H1 (cell line): ENCODE results near the gene FOXL1. TPM values are rescaled to one million over a fixed set of nuclear protein-coding genes. Genes with fewer than 3 reads are reported as not detected.

Source experiments
- CTCF ChIA-PET: fragments of 300-600 bp; sonication (Branson Sonifier 250); formaldehyde crosslinking; loops from one replicate; lab custom pipeline; 2021; ENCODE audit not compliant: partially characterized antibody; lab: Charles Lee
- POLR2A ChIA-PET: fragments of 300-600 bp; sonication (Branson Sonifier 250); formaldehyde crosslinking; loops from one replicate; lab custom pipeline; 2021; ENCODE audit warnings: inconsistent platforms; ENCODE audit not compliant: partially characterized antibody; lab: Charles Lee
- DNase-seq, 2 experiments: peaks; one replicate each; pipeline versions ENCODE4 v3.0.0 to v3.0.0-alpha.2; 2010 to 2022; ENCODE audit warnings: low spot score in 2 of 2, low read depth in 1 of 2, mixed read lengths in 1 of 2
- FAIRE-seq: peaks from 2 replicates; lab custom pipeline; 2011; peaks lifted over from hg19 to GRCh38; lab: Jason Lieb, UNC
- H2AFZ ChIP-seq: 2 replicates; pipeline ENCODE4 v1.8.1; 2012; ENCODE audit warnings: low read length, inconsistent platforms
- H2AK5ac ChIP-seq: 2 replicates; pipeline ENCODE4 v1.6.1; 2013; ENCODE audit warnings: low read depth, low read length
- H2BK120ac ChIP-seq: replicated peaks from 2 replicates; pipeline ENCODE3; 2013; ENCODE audit warnings: low read depth, low read length, inconsistent platforms
- H2BK12ac ChIP-seq: 2 replicates; pipeline ENCODE4 v1.6.1; 2013; ENCODE audit warnings: low read depth, low read length
- H2BK15ac ChIP-seq: 2 replicates; pipeline ENCODE4 v1.6.1; 2013; ENCODE audit warnings: low read length
- H2BK20ac ChIP-seq: 2 replicates; pipeline ENCODE4 v1.6.1; 2013; ENCODE audit warnings: low read length
- H2BK5ac ChIP-seq: 2 replicates; pipeline ENCODE4 v1.6.1; 2013; ENCODE audit warnings: low read depth, low read length
- H3K14ac ChIP-seq: 2 replicates; pipeline ENCODE4 v1.6.1; 2013; ENCODE audit warnings: inconsistent platforms; ENCODE audit not compliant: insufficient read length
- H3K18ac ChIP-seq: 2 replicates; pipeline ENCODE4 v1.6.1; 2013; ENCODE audit warnings: low read length; ENCODE audit errors: extremely low read depth
- H3K23ac ChIP-seq: 2 replicates; pipeline ENCODE4 v1.6.1; 2013; ENCODE audit warnings: inconsistent platforms; ENCODE audit not compliant: insufficient read length
- H3K23me2 ChIP-seq: 2 replicates; pipeline ENCODE4 v1.6.1; 2013; ENCODE audit warnings: low read depth, low read length
- H3K27ac ChIP-seq: 2 replicates; pipeline ENCODE4 v1.6.1; 2011; ENCODE audit warnings: low read depth, low read length, inconsistent platforms
- H3K27me3 ChIP-seq, 4 experiments: replicated peaks in 1 of 4; 1 replicate in 1 of 4; 2 replicates in 3 of 4; pipeline versions ENCODE4 v1.6.1 to v1.8.1; 2011 to 2013; ENCODE audit warnings: low read length in 3 of 4, mild to moderate bottlenecking in 3 of 4, inconsistent platforms in 2 of 4, mixed read lengths in 2 of 4, moderate library complexity in 1 of 4; ENCODE audit not compliant: control insufficient read depth in 3 of 4, insufficient read depth in 3 of 4; ENCODE audit errors: extremely low read depth in 1 of 4
- H3K36me3 ChIP-seq, 4 experiments: 2 replicates each; pipeline versions ENCODE4 v1.6.1 to v1.8.1; 2011 to 2013; ENCODE audit warnings: mild to moderate bottlenecking in 4 of 4, low read length in 3 of 4, moderate library complexity in 2 of 4, control low read depth in 1 of 4, inconsistent platforms in 1 of 4; ENCODE audit not compliant: insufficient read depth in 4 of 4, control insufficient read depth in 2 of 4
- H3K4ac ChIP-seq: replicated peaks from 2 replicates; pipeline ENCODE3; 2013; ENCODE audit warnings: low read length, low read depth, mixed read lengths, inconsistent platforms; ENCODE audit not compliant: insufficient read length
- H3K4me1 ChIP-seq, 4 experiments: replicated peaks in 1 of 4; 1 replicate in 1 of 4; 2 replicates in 3 of 4; pipeline versions ENCODE4 v1.6.1 to v1.8.1; 2011 to 2013; ENCODE audit warnings: low read length in 3 of 4, inconsistent platforms in 2 of 4, mixed read lengths in 1 of 4; ENCODE audit not compliant: insufficient read depth in 4 of 4, control insufficient read depth in 3 of 4
- H3K4me2 ChIP-seq, 2 experiments: 2 replicates each; pipeline versions ENCODE4 v1.6.1 to v1.8.1; 2011 to 2013; ENCODE audit warnings: low read depth in 2 of 2, low read length in 2 of 2, control low read depth in 1 of 2, inconsistent platforms in 1 of 2, mild to moderate bottlenecking in 1 of 2; ENCODE audit not compliant: insufficient read depth in 1 of 2
- H3K4me3 ChIP-seq, 4 experiments: fragments of 200-600, 300-600 bp in 1 of 4; sonication (generic), shearing (Covaris generic), sonication (Bioruptor Twin) in 1 of 4; 2 replicates each; pipeline versions ENCODE4 v1.5.1 to v1.8.1; 2011 to 2016; ENCODE audit warnings: low read length in 4 of 4, low read depth in 3 of 4, control low read depth in 2 of 4, inconsistent platforms in 2 of 4, mild to moderate bottlenecking in 2 of 4, mixed read lengths in 1 of 4, moderate library complexity in 1 of 4; ENCODE audit not compliant: insufficient read depth in 2 of 4; ENCODE audit errors: extremely low read depth in 1 of 4
- H3K56ac ChIP-seq: replicated peaks from 2 replicates; pipeline ENCODE3; 2013; ENCODE audit warnings: low read depth, mild to moderate bottlenecking, mixed read lengths, low read length, inconsistent platforms; ENCODE audit not compliant: insufficient read length
- H3K79me1 ChIP-seq: 2 replicates; pipeline ENCODE4 v1.6.1; 2013; ENCODE audit warnings: low read depth, low read length, control low read depth
- H3K79me2 ChIP-seq, 2 experiments: 2 replicates each; pipeline versions ENCODE4 v1.6.1 to v1.8.1; 2012 to 2013; ENCODE audit warnings: low read length in 2 of 2, mild to moderate bottlenecking in 2 of 2, inconsistent platforms in 1 of 2; ENCODE audit not compliant: insufficient read depth in 2 of 2, control insufficient read depth in 1 of 2
- H3K9ac ChIP-seq, 4 experiments: replicated peaks in 1 of 4; 1 replicate in 1 of 4; 2 replicates in 3 of 4; pipeline versions ENCODE4 v1.6.1 to v1.8.1; 2011 to 2013; ENCODE audit warnings: low read depth in 3 of 4, low read length in 3 of 4, control low read depth in 2 of 4, mild to moderate bottlenecking in 2 of 4, moderate library complexity in 2 of 4, inconsistent platforms in 1 of 4; ENCODE audit errors: extremely low read depth in 1 of 4
- H3K9me3 ChIP-seq, 2 experiments: 2 replicates each; pipeline versions ENCODE4 v1.6.1 to v1.8.1; 2012 to 2013; ENCODE audit warnings: mild to moderate bottlenecking in 2 of 2, moderate library complexity in 2 of 2, control low read depth in 1 of 2, inconsistent platforms in 1 of 2, low read depth in 1 of 2, low read length in 1 of 2, mixed read lengths in 1 of 2; ENCODE audit not compliant: insufficient read depth in 2 of 2
- H4K20me1 ChIP-seq, 2 experiments: replicated peaks in 1 of 2; 2 replicates each; pipeline versions ENCODE3 to v1.8.1; 2011 to 2013; ENCODE audit warnings: inconsistent platforms in 2 of 2, low read length in 2 of 2, mild to moderate bottlenecking in 1 of 2; ENCODE audit not compliant: insufficient read depth in 2 of 2, control insufficient read depth in 1 of 2
- H4K5ac ChIP-seq: 2 replicates; pipeline ENCODE4 v1.6.1; 2013; ENCODE audit warnings: low read length, low read depth, mixed read lengths, inconsistent platforms; ENCODE audit not compliant: insufficient read length
- H4K8ac ChIP-seq: 2 replicates; pipeline ENCODE4 v1.8.0; 2013; ENCODE audit warnings: mild to moderate bottlenecking, moderate library complexity, low read length, inconsistent platforms; ENCODE audit not compliant: insufficient read depth; ENCODE audit errors: extremely low read depth
- H4K91ac ChIP-seq: replicated peaks from 2 replicates; pipeline ENCODE3; 2013; ENCODE audit warnings: low read length, mixed read lengths, inconsistent platforms; ENCODE audit not compliant: insufficient read length
- BCL11A ChIP-seq, 2 experiments: IDR thresholded peaks; one replicate each; pipeline ENCODE4 v1.6.1; 2011; ENCODE audit warnings: low read depth in 2 of 2, low read length in 2 of 2, mild to moderate bottlenecking in 2 of 2
- CREB1 ChIP-seq: IDR thresholded peaks from 2 replicates; pipeline ENCODE4 v1.6.1; 2012; ENCODE audit warnings: inconsistent platforms
- EZH2 ChIP-seq: fragments of 200-600 bp; sonication (generic); IDR thresholded peaks from 2 replicates; pipeline ENCODE4 v1.7.1; 2012; ENCODE audit warnings: low read depth, mild to moderate bottlenecking, moderate library complexity, low read length, inconsistent platforms; ENCODE audit not compliant: severe bottlenecking
- FOSL1 ChIP-seq: IDR thresholded peaks from 2 replicates; pipeline ENCODE4 v1.6.1; 2011; ENCODE audit warnings: mild to moderate bottlenecking, low read depth, low read length, moderate library complexity; ENCODE audit not compliant: insufficient read depth
- RNF2 ChIP-seq: fragments of 200-900, 300-1000 bp; sonication (generic); IDR thresholded peaks from 2 replicates; pipeline ENCODE4 v1.7.1; 2016; ENCODE audit warnings: borderline replicate concordance, low read depth, mild to moderate bottlenecking, antibody characterized with exemption, low read length; ENCODE audit not compliant: poor library complexity, severe bottlenecking; ENCODE audit errors: missing control alignments
- SIRT6 ChIP-seq: IDR thresholded peaks from one replicate; pipeline ENCODE4 v1.7.1; 2012; ENCODE audit warnings: low read length, inconsistent platforms
- TEAD4 ChIP-seq: IDR thresholded peaks from 2 replicates; pipeline ENCODE4 v1.6.1; 2012; ENCODE audit warnings: low read depth, low read length, inconsistent platforms, mixed read lengths
- WGBS, 2 experiments: shearing (Covaris generic) in 1 of 2; methylation state at CpG; one replicate each; pipeline versions ENCODE4 v1.1.6 to v1.1.7; 2013 to 2015; ENCODE audit warnings: low lambda C conversion rate in 2 of 2, mixed read lengths in 2 of 2, inconsistent platforms in 1 of 2, low coverage in 1 of 2, missing lambda C conversion rate in 1 of 2; ENCODE audit not compliant: insufficient replicate concordance in 2 of 2, insufficient coverage in 1 of 2, insufficient read length in 1 of 2; ENCODE audit errors: extremely low coverage in 1 of 2, missing lambda C conversion rate in 1 of 2; 5-methylcytosine and 5-hydroxymethylcytosine counted together
- polyA plus RNA-seq, 7 experiments: library from polyadenylated mRNA; depleted of rRNA in 3 of 7; stranded (reverse) in 5 of 7; unstranded in 2 of 7; fragments of >200 nt in 5 of 7; fragments of 200-250 nt in 2 of 7; gene quantifications; 1 replicate in 5 of 7; 2 replicates in 1 of 7; 4 replicates in 1 of 7; pipeline versions ENCODE4 v1.2.1 to v1.2.3, GENCODE V29; 2011 to 2013; ENCODE audit warnings: missing spikeins in 2 of 7, mixed read lengths in 2 of 7
- total RNA-seq: library from RNA; stranded (reverse); fragmentation: NEBNext Ultra II Directional; extraction: Animal tissue kit (Norgen Biotek cat#: 25700); gene quantifications from 2 replicates; pipeline ENCODE4 v1.2.1, GENCODE V29; 2021
- TF ChIP-seq, protein P1 (sequence below): IDR thresholded peaks from 2 replicates; pipeline ENCODE4 v1.6.1; 2012; ENCODE audit warnings: inconsistent platforms
- TF ChIP-seq, protein P2 (sequence below), 3 experiments: IDR thresholded peaks; 1 replicate in 2 of 3; 2 replicates in 1 of 3; pipeline versions ENCODE4 v1.5.1 to v1.6.1; 2011; ENCODE audit warnings: low read length in 3 of 3, mild to moderate bottlenecking in 3 of 3, inconsistent platforms in 2 of 3, low read depth in 1 of 3, moderate library complexity in 1 of 3; ENCODE audit not compliant: insufficient read depth in 1 of 3; ENCODE audit errors: control extremely low read depth in 1 of 3

Gene FOXL1
- total and polyA plus RNA-seq, 2 of the 8 experiments (the other 6 are each of a cell fraction or from before 2014, with no cell fraction given): 0.03 TPM; not detected in 1

- Histone ChIP-seq H3K36me3 (peaks cover 0 to 10% (median 0%) of the 10 kb centered on the region in 4 experiments; a peak in 1 of 8 replicates), H2BK15ac (no peak overlapping the region), H3K56ac (no peak overlapping the region), H2AK5ac (no peak overlapping the region), H2BK120ac (no peak overlapping the region), H4K91ac (no peak overlapping the region), H4K20me1 (peaks cover 9 to 17% of the 10 kb centered on the region in 2 experiments), H3K4ac (no peak overlapping the region), H2AFZ (no peak overlapping the region), H2BK20ac (no peak overlapping the region), H3K4me3 (peak overlapping the region; percentile 24 to 60 (median 33)), H4K5ac (no peak overlapping the region), H3K79me2 (no peaks in the 10 kb centered on the region), H3K18ac (peak overlapping the region; percentile 7; the same call in 1 of the 2 replicates), H3K4me2 (peak overlapping the region; percentile 56 to 67), H3K9me3 (no peaks in the 10 kb centered on the region; a peak in 1 of 4 replicates), H3K23ac (no peak overlapping the region), H2BK12ac (no peak overlapping the region), H4K8ac (no peak overlapping the region), H3K27me3 (peaks cover 71 to 91% (median 81%) of the 10 kb centered on the region in 4 experiments), H2BK5ac (no peak overlapping the region), H3K14ac (no peak overlapping the region), H3K23me2 (peaks cover 2% of the 10 kb centered on the region; the same call in 1 of the 2 replicates), H3K4me1 (peaks cover 9 to 28% (median 14%) of the 10 kb centered on the region in 4 experiments), H3K9ac (no peak overlapping the region), H3K79me1 (no peaks in the 10 kb centered on the region), H3K27ac (no peak overlapping the region)
- WGBS, 2 experiments: 1% methylated on average over 43 of the region's 88 CpGs; no CpG with 5 or more reads in 1 of the 2 experiments
- DNase-seq (peak in 1 of 2 experiments; percentile 77), FAIRE-seq (no peak)
- ChIA-PET POLR2A (no interaction called here), CTCF (interaction anchor here (1.4 kb wide), 1 partner anchor 492 kb away, joined by 3 read pairs; no protein-coding TSS in a partner anchor)
- TF ChIP-seq, protein P1, sequence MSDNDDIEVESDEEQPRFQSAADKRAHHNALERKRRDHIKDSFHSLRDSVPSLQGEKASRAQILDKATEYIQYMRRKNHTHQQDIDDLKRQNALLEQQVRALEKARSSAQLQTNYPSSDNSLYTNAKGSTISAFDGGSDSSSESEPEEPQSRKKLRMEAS: 0 out of 2 replicates have a peak, but pooled peaks have one; percentile 31
- TF ChIP-seq, protein P2, sequence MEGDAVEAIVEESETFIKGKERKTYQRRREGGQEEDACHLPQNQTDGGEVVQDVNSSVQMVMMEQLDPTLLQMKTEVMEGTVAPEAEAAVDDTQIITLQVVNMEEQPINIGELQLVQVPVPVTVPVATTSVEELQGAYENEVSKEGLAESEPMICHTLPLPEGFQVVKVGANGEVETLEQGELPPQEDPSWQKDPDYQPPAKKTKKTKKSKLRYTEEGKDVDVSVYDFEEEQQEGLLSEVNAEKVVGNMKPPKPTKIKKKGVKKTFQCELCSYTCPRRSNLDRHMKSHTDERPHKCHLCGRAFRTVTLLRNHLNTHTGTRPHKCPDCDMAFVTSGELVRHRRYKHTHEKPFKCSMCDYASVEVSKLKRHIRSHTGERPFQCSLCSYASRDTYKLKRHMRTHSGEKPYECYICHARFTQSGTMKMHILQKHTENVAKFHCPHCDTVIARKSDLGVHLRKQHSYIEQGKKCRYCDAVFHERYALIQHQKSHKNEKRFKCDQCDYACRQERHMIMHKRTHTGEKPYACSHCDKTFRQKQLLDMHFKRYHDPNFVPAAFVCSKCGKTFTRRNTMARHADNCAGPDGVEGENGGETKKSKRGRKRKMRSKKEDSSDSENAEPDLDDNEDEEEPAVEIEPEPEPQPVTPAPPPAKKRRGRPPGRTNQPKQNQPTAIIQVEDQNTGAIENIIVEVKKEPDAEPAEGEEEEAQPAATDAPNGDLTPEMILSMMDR (IDR thresholded peaks at IDR 0.05; ENCODE audit: control extremely low read depth in 1 of 3, insufficient read depth in 1 of 3, low read depth in 1 of 3, low read length in 3 of 3): no peak
- TF ChIP-seq CREB1: no peak
- no peak for TF ChIP-seq FOSL1
- peak; percentile 94 for TF ChIP-seq EZH2
- TF ChIP-seq BCL11A (IDR thresholded peaks at IDR 0.05; ENCODE audit: low read depth in 2 of 2, low read length in 2 of 2): no peak
- TF ChIP-seq SIRT6: no peak
- TF ChIP-seq RNF2: no peak
- TF ChIP-seq TEAD4: no peak
Observed at GRCh38 chr16:86566966-86567700, 11.2 kb upstream of the FOXL1 start.
